ENCODE measurements around the gene MUC5AC.
"Not testable (repeated sequence)": the region's sequence is repeated elsewhere in the genome, so short reads cannot be mapped to it uniquely, and the experiment has no call there.

MUC5AC gene

GRCh38 chr11:1236316-1237127 lies 78.8 kb downstream of the MUC5AC start:
- no peak for DNase-seq (ENCODE audit: low read depth, low spot score)

- DNase-seq (ENCODE audit: low read depth, low spot score) = no peak
Measured at GRCh38 chr11:1237128-1237580, 79.4 kb downstream of the MUC5AC start.

DNA sequence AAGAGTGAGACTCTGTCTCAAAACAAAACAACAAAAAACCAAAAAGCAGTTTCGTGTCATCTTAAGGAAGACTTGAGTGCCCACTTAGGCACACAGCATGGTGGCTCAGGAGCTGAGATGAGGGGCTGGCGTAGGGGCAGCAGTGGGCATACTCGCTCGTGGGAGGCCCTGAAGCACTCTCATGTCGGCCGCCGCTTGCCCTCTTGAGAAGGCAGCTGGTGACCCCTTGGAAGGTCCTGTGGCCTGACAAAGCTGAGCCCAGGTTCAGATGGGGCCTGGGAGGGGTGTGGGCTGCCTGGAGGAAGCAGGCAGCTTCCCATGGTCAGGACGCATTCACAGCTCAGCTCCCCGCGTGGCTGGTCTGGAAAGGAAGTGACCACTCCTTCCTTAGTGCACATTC lies 80.1 kb downstream of the MUC5AC start:
- DNase-seq (ENCODE audit: low read depth, low spot score) = no peak

DNA sequence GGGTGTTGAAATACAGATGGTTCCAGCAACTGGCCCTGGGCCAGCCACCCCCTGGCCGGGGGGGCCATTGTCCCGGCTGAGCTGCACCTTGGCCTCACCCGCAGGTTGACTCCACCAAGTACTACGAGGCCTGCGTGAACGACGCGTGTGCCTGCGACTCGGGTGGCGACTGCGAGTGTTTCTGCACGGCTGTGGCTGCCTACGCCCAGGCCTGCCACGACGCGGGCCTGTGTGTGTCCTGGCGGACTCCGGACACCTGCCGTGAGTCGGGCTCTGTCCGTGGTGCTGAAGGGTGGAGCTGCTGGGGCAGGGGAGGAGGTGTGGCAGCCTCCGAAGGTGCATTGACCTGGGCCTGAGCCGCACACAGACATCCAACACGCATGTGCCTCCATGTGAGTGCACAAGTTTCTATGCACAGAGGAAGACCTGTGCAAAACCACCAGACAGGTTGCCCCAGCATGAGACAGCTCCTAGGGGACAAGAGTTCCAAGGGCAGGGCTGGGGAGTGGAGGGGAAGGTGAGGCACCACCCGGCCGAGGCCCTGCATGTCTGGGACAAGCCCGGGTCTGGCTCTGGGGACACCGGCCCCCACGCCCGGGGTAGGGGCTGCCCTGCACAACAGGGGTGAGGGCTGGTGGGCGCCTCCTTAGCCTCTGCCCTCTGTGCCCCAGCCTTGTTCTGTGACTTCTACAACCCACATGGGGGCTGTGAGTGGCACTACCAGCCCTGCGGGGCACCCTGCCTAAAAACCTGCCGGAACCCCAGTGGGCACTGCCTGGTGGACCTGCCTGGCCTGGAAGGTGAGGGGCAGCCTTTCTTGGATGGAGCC lies 81.2 kb downstream of the MUC5AC start:
- no peak for DNase-seq (ENCODE audit: low read depth, low spot score)

GRCh38 chr11:1239596-1240205 lies 81.9 kb downstream of the MUC5AC start:
- no peak for DNase-seq (ENCODE audit: low read depth, low spot score)

- DNase-seq (ENCODE audit: low read depth, low spot score) = no peak
Measured at GRCh38 chr11:1240771-1241170, 83.0 kb downstream of the MUC5AC start.

- DNase-seq (ENCODE audit: low read depth, low spot score) = no peak
Measured at GRCh38 chr11:1241706-1242105, 84.0 kb downstream of the MUC5AC start.

GRCh38 chr11:1242289-1242688 lies 84.5 kb downstream of the MUC5AC start:
- DNase-seq (ENCODE audit: low read depth, low spot score) = no peak

- not testable (repeated sequence) for DNase-seq (ENCODE audit: low read depth, low spot score)
Measured at GRCh38 chr11:1242751-1243150, 85.0 kb downstream of the MUC5AC start.

DNA sequence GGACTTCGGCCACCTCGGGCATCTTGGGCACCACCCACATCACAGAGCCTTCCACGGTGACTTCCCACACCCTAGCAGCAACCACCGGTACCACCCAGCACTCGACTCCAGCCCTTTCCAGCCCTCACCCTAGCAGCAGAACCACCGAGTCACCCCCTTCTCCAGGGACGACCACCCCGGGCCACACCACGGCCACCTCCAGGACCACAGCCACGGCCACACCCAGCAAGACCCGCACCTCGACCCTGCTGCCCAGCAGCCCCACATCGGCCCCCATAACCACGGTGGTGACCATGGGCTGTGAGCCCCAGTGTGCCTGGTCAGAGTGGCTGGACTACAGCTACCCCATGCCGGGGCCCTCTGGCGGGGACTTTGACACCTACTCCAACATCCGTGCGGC lies 85.8 kb downstream of the MUC5AC start:
- not testable (repeated sequence) for DNase-seq (ENCODE audit: low read depth, low spot score)

DNA sequence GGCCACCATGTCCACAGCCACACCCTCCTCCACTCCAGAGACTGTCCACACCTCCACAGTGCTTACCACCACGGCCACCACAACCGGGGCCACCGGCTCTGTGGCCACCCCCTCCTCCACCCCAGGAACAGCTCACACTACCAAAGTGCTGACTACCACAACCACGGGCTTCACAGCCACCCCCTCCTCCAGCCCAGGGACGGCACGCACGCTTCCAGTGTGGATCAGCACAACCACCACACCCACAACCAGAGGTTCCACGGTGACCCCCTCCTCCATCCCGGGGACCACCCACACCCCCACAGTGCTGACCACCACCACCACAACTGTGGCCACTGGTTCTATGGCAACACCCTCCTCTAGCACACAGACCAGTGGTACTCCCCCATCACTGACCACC lies 86.8 kb downstream of the MUC5AC start:
- not testable (repeated sequence) for DNase-seq (ENCODE audit: low read depth, low spot score)

GRCh38 chr11:1245717-1246116 lies 88.0 kb downstream of the MUC5AC start:
- not testable (repeated sequence) for DNase-seq (ENCODE audit: low read depth, low spot score)

DNA sequence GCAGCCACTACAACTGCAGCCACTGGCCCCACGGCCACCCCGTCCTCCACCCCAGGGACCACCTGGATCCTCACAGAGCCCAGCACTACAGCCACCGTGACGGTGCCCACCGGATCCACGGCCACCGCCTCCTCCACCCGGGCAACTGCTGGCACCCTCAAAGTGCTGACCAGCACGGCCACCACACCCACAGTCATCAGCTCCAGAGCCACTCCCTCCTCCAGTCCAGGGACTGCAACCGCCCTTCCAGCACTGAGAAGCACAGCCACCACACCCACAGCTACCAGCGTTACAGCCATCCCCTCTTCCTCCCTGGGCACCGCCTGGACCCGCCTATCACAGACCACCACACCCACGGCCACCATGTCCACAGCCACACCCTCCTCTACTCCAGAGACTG lies 88.5 kb downstream of the MUC5AC start:
- DNase-seq (ENCODE audit: low read depth, low spot score) = not testable (repeated sequence)

DNA sequence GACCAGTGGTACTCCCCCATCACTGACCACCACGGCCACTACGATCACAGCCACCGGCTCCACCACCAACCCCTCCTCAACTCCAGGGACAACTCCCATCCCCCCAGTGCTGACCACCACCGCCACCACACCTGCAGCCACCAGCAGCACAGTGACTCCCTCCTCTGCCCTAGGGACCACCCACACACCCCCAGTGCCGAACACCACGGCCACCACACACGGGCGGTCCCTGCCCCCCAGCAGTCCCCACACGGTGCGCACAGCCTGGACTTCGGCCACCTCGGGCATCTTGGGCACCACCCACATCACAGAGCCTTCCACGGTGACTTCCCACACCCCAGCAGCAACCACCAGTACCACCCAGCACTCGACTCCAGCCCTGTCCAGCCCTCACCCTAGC lies 89.3 kb downstream of the MUC5AC start:
- not testable (repeated sequence) for DNase-seq (ENCODE audit: low read depth, low spot score)

GRCh38 chr11:1248951-1249350 lies 91.2 kb downstream of the MUC5AC start:
- not testable (repeated sequence) for DNase-seq (ENCODE audit: low read depth, low spot score)

GRCh38 chr11:1250411-1250810 lies 92.7 kb downstream of the MUC5AC start:
- not testable (repeated sequence) for DNase-seq (ENCODE audit: low read depth, low spot score)
